Glutamatergic neuron (in vitro differentiated cells): ENCODE results near the gene FSTL4. TPM values are rescaled to one million over a fixed set of nuclear protein-coding genes. Genes with fewer than 3 reads are reported as not detected.

ENCODE experiments used
- DNase-seq: peaks from one replicate; pipeline ENCODE4 v3.0.0; 2022
- H3K27ac Mint-ChIP-seq: one replicate; pipeline ENCODE4 v1.8.0; 2020; ENCODE audit warnings: mild to moderate bottlenecking, mixed read lengths, inconsistent platforms; ENCODE audit not compliant: unreplicated experiment
- H3K27me3 Mint-ChIP-seq: one replicate; pipeline ENCODE4 v1.8.0; 2020; ENCODE audit warnings: mild to moderate bottlenecking, moderate library complexity, mixed read lengths, inconsistent platforms; ENCODE audit not compliant: unreplicated experiment
- H3K36me3 Mint-ChIP-seq: one replicate; pipeline ENCODE4 v1.8.0; 2020; ENCODE audit warnings: mild to moderate bottlenecking, mixed read lengths, inconsistent platforms; ENCODE audit not compliant: unreplicated experiment
- H3K4me1 Mint-ChIP-seq: one replicate; pipeline ENCODE4 v1.8.0; 2020; ENCODE audit warnings: mild to moderate bottlenecking, low read depth, mixed read lengths, inconsistent platforms; ENCODE audit not compliant: unreplicated experiment
- H3K4me3 Mint-ChIP-seq: one replicate; pipeline ENCODE4 v1.8.0; 2020; ENCODE audit warnings: mild to moderate bottlenecking, mixed read lengths, inconsistent platforms; ENCODE audit not compliant: unreplicated experiment
- H3K9me3 Mint-ChIP-seq: one replicate; pipeline ENCODE4 v1.8.0; 2020; ENCODE audit warnings: mild to moderate bottlenecking, moderate library complexity, mixed read lengths, inconsistent platforms; ENCODE audit not compliant: unreplicated experiment
- total RNA-seq: library from RNA; stranded (reverse); fragmentation: NEBNext Ultra II Directional; extraction: Animal tissue kit (Norgen Biotek cat#: 25700); gene quantifications from one replicate; pipeline ENCODE4 v1.2.1, GENCODE V29; 2021; ENCODE audit not compliant: unreplicated experiment
- TF ChIP-seq, protein P1 (sequence below): fragments of 200-600 bp; sonication (generic); IDR thresholded peaks from one replicate; pipeline ENCODE4 v1.5.0; 2021; ENCODE audit not compliant: partially characterized antibody, unreplicated experiment

Gene FSTL4
- total RNA-seq, 1 donor from 2014 or later: 29.0 TPM

DNA sequence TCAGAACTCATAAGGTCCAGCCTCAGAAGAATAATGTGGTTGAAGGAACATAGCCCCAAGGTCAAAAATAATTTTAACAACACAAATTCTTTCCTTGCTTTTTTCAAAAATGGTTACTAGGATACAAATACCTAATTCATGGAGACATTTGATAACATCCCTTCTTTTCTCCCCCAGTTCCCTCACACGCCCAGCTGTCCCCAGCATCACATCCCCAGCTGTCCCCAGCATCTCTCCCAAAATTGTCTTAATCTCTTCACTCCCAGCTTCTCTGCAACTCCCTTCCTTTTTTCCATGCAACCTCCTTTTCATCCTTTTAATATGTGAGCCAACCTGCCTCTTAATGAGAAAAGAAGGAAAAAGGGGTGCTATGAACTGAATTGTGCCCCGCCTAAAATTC is 77.8 kb downstream of the FSTL4 start:
- peaks cover 19% of the 10 kb centered on the region for H3K4me1 Mint-ChIP-seq

DNA sequence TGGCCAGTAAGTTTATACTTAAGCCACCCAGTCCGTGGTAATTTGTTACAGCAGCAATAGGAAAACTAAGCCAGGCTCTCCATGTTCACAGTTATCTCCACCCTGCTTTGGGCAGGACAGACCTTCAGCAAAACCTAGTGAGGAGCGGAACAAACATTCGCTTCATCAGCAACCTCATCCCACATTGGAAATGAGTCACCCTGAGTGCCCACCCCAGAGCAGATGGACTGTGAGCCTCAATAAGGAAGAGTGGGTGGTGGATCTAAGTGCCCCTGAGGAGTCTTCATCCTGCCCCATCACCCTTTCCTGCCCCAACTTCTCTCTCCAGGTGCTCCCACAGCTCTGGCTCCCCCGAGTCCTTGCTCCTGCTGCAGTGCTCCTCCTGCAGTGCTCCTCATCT is 78.8 kb downstream of the FSTL4 start:
- no peaks in the 10 kb centered on the region for H3K36me3 Mint-ChIP-seq
- no peak overlapping the region for H3K27ac Mint-ChIP-seq
- no peak for DNase-seq
- peaks cover 26% of the 10 kb centered on the region for H3K4me1 Mint-ChIP-seq
- TF ChIP-seq, protein P1, sequence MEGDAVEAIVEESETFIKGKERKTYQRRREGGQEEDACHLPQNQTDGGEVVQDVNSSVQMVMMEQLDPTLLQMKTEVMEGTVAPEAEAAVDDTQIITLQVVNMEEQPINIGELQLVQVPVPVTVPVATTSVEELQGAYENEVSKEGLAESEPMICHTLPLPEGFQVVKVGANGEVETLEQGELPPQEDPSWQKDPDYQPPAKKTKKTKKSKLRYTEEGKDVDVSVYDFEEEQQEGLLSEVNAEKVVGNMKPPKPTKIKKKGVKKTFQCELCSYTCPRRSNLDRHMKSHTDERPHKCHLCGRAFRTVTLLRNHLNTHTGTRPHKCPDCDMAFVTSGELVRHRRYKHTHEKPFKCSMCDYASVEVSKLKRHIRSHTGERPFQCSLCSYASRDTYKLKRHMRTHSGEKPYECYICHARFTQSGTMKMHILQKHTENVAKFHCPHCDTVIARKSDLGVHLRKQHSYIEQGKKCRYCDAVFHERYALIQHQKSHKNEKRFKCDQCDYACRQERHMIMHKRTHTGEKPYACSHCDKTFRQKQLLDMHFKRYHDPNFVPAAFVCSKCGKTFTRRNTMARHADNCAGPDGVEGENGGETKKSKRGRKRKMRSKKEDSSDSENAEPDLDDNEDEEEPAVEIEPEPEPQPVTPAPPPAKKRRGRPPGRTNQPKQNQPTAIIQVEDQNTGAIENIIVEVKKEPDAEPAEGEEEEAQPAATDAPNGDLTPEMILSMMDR: no peak
- H3K27me3 Mint-ChIP-seq: peaks cover 4% of the 10 kb centered on the region
- no peak overlapping the region for H3K4me3 Mint-ChIP-seq
- peaks cover 5% of the 10 kb centered on the region for H3K9me3 Mint-ChIP-seq

More for the DNA sequence above, 77.8 kb downstream of the FSTL4 start:
- Mint-ChIP-seq H3K9me3 (no peaks in the 10 kb centered on the region), H3K27ac (no peak overlapping the region), H3K4me3 (no peak overlapping the region), H3K36me3 (no peaks in the 10 kb centered on the region), H3K27me3 (peaks cover 4% of the 10 kb centered on the region)
- TF ChIP-seq, protein P1: no peak
- DNase-seq: no peak

DNA sequence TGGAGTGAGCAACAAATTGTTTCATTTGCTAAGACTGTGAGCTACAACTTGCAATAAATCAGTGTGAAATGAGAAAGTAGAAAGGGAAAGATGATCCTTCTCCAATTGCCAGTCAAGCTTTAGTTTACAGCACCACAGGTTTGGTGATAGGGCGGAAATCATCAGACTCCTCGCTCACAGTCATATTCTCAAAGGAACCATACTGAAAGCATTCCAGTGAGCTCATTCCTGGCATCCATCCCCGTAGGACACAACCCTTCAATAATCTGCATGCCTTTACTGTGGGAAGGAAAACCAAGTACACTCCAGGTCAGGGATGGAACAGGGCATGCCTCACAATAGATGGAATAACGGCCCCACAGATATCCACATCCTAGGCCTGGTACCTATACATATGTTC is 80.7 kb downstream of the FSTL4 start:
- DNase-seq: no peak
- Mint-ChIP-seq H3K4me1 (peaks cover 28% of the 10 kb centered on the region), H3K27me3 (peaks cover 4% of the 10 kb centered on the region), H3K9me3 (peaks cover 6% of the 10 kb centered on the region), H3K36me3 (no peaks in the 10 kb centered on the region), H3K4me3 (no peak overlapping the region), H3K27ac (no peak overlapping the region)
- TF ChIP-seq, protein P1: no peak

DNA sequence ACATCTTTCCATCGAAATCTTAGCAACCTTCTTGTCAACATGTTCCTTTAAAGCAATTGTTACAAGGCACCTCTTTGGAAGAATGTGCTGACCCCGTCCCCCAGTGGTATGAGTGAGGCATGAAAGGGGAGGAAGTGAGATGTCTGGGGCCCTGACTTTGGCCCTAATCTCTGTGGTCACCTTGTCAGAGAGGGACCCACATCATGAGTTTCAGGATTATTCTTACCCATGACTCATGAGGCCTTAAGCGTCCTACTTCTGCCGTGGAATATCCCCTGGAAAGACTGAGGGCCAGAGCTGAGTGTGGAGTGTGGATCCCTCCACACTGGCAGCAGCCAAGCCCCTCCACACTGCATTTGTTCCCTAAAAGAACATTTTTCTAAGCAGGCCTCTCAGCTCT is 81.2 kb downstream of the FSTL4 start:
- Mint-ChIP-seq H3K27ac (no peak overlapping the region), H3K4me1 (peaks cover 28% of the 10 kb centered on the region), H3K36me3 (no peaks in the 10 kb centered on the region), H3K4me3 (no peak overlapping the region), H3K27me3 (peaks cover 4% of the 10 kb centered on the region), H3K9me3 (peaks cover 8% of the 10 kb centered on the region)
- TF ChIP-seq, protein P1: no peak
- no peak for DNase-seq

DNA sequence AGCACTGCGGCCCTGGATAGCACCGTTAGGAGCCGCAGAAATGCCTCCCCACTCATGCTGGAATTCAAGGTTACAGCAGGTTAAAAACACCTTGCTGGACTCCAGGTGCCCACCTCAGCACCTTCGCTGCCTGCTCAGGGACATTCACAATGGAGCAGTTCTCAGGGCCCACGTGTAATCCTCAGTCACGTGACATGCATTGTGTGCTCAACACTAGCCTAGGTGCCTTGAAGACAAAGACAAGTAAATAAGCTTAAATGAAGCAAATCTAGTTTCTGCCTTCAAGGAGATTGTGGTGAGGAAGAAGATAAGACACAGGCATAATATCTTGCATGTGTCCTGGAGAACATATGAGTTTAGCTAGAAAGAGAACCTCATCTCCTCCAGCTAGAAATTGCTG is 82.1 kb downstream of the FSTL4 start:
- H3K4me3 Mint-ChIP-seq: no peak overlapping the region
- TF ChIP-seq, protein P1: no peak
- H3K27ac Mint-ChIP-seq: no peak overlapping the region
- no peak for DNase-seq
- H3K36me3 Mint-ChIP-seq: no peaks in the 10 kb centered on the region
- peaks cover 6% of the 10 kb centered on the region for H3K27me3 Mint-ChIP-seq
- peaks cover 31% of the 10 kb centered on the region for H3K4me1 Mint-ChIP-seq
- peaks cover 12% of the 10 kb centered on the region for H3K9me3 Mint-ChIP-seq
